ENCODE data around the gene PCSK6. TPM values are rescaled to one million over a fixed set of nuclear protein-coding genes. Genes with fewer than 3 reads are reported as not detected.

PCSK6 gene
- total and polyA plus RNA-seq, 2 experiments from 2014 or later, result 4.8 to 6.4 TPM

- no peaks in the 10 kb centered on the region for H3K36me3 ChIP-seq
- H3K4me1 ChIP-seq (ENCODE audit: low read depth), result no peaks in the 10 kb centered on the region
- H3K4me3 ChIP-seq, result no peak overlapping the region
- no peaks in the 10 kb centered on the region for H3K27me3 ChIP-seq
- H3K9me3 ChIP-seq (ENCODE audit: low read depth), result no peaks in the 10 kb centered on the region
- TF ChIP-seq, protein P1, sequence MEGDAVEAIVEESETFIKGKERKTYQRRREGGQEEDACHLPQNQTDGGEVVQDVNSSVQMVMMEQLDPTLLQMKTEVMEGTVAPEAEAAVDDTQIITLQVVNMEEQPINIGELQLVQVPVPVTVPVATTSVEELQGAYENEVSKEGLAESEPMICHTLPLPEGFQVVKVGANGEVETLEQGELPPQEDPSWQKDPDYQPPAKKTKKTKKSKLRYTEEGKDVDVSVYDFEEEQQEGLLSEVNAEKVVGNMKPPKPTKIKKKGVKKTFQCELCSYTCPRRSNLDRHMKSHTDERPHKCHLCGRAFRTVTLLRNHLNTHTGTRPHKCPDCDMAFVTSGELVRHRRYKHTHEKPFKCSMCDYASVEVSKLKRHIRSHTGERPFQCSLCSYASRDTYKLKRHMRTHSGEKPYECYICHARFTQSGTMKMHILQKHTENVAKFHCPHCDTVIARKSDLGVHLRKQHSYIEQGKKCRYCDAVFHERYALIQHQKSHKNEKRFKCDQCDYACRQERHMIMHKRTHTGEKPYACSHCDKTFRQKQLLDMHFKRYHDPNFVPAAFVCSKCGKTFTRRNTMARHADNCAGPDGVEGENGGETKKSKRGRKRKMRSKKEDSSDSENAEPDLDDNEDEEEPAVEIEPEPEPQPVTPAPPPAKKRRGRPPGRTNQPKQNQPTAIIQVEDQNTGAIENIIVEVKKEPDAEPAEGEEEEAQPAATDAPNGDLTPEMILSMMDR (IDR thresholded peaks at IDR 0.05; ENCODE audit: low read depth, low read length), result no peak
- H3K27ac ChIP-seq, result no peak overlapping the region
- DNase-seq (ENCODE audit: low read depth in 1 of 2, low spot score in 1 of 2), result no peak
These were observed 127.1 kb downstream of the PCSK6 start for GRCh38 chr15:101362359-101362758.

DNA sequence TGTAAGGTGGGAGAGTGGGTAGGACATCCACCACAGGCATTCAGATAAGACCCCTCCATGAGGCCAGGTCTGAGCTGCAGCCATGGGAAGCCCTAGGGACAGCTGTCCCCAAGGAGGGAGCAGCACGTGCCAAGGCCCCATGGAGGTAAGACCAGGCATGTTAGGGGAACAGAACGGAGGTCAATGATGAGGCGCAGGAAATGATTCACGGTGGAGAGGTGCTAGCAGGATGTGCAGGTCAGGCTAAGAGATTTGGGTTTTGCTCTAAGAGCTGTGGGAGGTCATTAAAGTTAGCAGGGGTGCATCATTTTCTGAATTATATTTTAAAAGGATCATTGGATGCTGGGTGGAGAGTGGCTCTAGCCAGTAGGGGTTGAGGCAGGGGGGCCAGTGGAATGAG is 128.1 kb downstream of the PCSK6 start:
- Histone ChIP-seq H3K27ac (no peak overlapping the region), H3K9me3 (ENCODE audit: low read depth) (no peaks in the 10 kb centered on the region), H3K4me1 (ENCODE audit: low read depth) (no peaks in the 10 kb centered on the region), H3K4me3 (no peak overlapping the region), H3K36me3 (no peaks in the 10 kb centered on the region), H3K27me3 (no peaks in the 10 kb centered on the region)
- TF ChIP-seq, protein P1 (IDR thresholded peaks at IDR 0.05; ENCODE audit: low read depth, low read length), result no peak
- peak in 1 of 2 donors; percentile 9 for DNase-seq (ENCODE audit: low read depth in 1 of 2, low spot score in 1 of 2)

DNA sequence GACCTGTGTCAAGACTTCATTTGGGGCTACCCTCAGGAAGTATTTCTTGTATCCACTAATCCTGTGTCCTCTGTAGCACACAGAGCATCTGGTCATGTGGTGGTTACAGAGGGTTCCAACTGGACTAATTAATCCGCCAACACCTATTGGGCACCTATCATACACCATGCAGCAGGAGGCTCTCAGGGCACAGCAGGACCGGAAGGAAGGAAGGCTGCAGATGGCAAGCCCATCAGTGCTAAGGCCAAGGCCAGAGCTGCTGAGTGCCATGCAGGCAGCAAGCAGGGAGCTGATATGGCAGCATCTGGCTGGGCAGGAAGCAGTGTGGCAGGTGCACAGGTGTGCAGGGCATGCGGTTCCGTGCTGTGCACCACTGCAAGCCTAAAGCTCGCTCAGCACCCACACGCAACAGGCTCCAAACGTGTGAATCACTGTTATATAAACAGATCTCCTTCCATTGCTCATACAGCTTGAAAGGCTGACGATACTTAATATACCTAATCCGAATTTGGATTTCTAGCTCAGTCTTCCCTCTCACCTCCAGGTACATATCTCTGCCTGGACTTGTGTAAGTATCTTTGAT is 130.1 kb downstream of the PCSK6 start:
- H3K4me3 ChIP-seq, result no peak overlapping the region
- DNase-seq (ENCODE audit: low read depth in 1 of 2, low spot score in 1 of 2), result no peak
- H3K9me3 ChIP-seq (ENCODE audit: low read depth), result no peaks in the 10 kb centered on the region
- no peaks in the 10 kb centered on the region for H3K27me3 ChIP-seq
- no peak overlapping the region for H3K27ac ChIP-seq
- TF ChIP-seq, protein P1 (IDR thresholded peaks at IDR 0.05; ENCODE audit: low read depth, low read length), result no peak
- no peaks in the 10 kb centered on the region for H3K36me3 ChIP-seq
- H3K4me1 ChIP-seq (ENCODE audit: low read depth), result no peaks in the 10 kb centered on the region

- H3K4me3 ChIP-seq, result no peak overlapping the region
- H3K4me1 ChIP-seq (ENCODE audit: low read depth), result no peaks in the 10 kb centered on the region
- no peaks in the 10 kb centered on the region for H3K36me3 ChIP-seq
- peak in 1 of 2 donors; percentile 39 for DNase-seq (ENCODE audit: low read depth in 1 of 2, low spot score in 1 of 2)
- TF ChIP-seq, protein P1 (IDR thresholded peaks at IDR 0.05; ENCODE audit: low read depth, low read length), result no peak
- no peaks in the 10 kb centered on the region for H3K27me3 ChIP-seq
- no peaks in the 10 kb centered on the region for H3K9me3 ChIP-seq (ENCODE audit: low read depth)
- H3K27ac ChIP-seq, result no peak overlapping the region
These were observed 130.6 kb downstream of the PCSK6 start for GRCh38 chr15:101358895-101359294.

GRCh38 chr15:101357885-101358284 is 131.6 kb downstream of the PCSK6 start:
- no peak for DNase-seq (ENCODE audit: low read depth in 1 of 2, low spot score in 1 of 2)
- H3K27ac ChIP-seq, result no peak overlapping the region
- TF ChIP-seq, protein P1 (IDR thresholded peaks at IDR 0.05; ENCODE audit: low read depth, low read length), result no peak
- no peaks in the 10 kb centered on the region for H3K4me1 ChIP-seq (ENCODE audit: low read depth)
- H3K36me3 ChIP-seq, result no peaks in the 10 kb centered on the region
- no peaks in the 10 kb centered on the region for H3K9me3 ChIP-seq (ENCODE audit: low read depth)
- no peaks in the 10 kb centered on the region for H3K27me3 ChIP-seq
- no peak overlapping the region for H3K4me3 ChIP-seq

Data from cardiac muscle cell (in vitro differentiated cells and primary cell).